CD4-positive, alpha-beta T cell treated with Interleukin-15 for 4 hours (primary cell): Measurements from ENCODE around the gene DPY19L2.
A peak's percentile ranks its signal among the peaks of the same experiment; 100 is the strongest.
"Not testable (repeated sequence)": the region's sequence is repeated elsewhere in the genome, so short reads cannot be mapped to it uniquely, and the experiment has no call there.

ENCODE experiments used
- DNase-seq: peaks from one replicate; pipeline ENCODE4 v3.0.0-alpha.2; 2020; ENCODE audit warnings: low spot score

DPY19L2 gene

DNA sequence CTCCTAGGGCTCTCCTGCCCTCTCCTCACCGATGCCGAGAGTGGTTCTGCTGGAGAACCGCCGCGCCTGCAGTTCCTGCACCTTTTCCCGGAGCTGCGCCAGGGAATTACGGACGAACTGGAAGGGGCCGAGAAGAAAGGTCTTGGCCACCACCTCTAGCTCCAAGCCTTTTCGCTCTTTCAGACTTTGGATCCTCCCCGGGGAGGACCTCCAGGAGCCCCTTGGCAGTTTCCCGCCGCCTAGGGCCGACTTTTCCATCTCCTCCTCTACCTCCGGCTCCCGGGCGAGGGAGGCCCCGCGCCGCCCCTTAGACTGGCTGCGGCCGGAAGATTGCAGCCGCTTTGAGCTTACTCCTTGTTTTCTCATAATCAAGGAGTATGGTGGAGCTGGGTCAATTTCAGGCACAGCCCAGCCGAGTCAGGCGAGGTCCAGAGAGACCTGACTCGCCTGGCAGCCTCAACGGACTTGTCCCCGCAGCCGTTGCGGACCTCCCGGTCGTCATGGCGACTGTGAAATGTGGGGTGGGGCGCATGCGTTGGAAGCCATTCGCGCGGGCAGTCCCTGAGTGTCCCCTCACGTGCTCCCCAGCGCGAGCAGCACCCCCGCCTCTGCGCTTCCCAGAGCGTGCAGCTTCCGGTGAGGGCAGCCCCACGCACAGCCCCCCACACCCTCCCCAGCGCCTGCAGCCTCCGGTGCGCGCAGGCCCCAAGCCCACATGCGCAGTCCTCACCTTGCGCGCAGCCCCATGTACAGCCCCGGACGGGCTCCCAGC, at the start of gene DPY19L2:
DPY19L2 (minus strand) TSS at position 466 of the 772 bp plus-strand sequence; CDS start at position 366, 100 bp downstream.
- peak; percentile 46 for DNase-seq

DNA sequence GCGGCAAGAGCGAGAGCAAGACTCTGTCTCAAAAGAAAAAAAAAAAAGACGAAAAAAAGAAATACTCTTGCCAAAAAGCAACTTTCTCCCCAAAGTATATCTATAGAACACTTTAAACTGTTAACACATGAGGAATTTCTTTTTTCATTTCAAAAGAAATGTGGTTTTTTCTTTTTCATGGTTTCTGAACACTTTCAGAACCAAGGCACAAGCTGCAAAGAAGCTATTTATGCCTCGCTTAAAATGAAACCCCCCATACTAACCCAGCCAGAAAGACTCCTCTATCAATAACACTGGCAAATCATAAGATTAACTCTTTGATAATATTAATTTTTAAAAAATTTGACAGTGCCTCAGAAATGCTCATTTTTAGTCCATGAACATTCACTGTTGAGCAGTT, 48.6 kb upstream of the DPY19L2 start:
- DNase-seq, result not testable (repeated sequence)

DNA sequence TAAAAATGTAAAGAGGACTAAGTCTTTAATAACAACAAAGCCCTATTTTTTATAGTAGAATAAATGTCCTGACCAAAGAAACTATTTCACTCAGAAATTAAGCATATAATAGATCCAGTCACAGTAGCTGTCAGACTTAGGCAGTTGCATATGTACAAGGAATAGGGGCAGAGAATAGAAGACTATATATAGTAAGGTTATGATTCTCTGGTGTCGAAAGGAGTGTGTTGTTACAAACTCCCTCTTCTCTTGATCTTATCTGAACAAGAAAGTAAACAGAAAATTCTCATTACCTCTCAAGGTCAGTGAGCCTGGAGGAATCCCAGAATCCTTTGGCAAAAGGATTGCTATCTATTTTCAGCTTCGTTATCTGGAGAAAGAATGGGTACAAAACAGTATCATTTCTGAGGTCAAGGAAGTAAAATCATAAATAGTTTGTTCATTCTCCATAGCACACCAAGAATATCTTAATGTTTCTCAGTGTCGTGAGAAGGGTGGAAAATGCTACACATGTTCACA, 46.9 kb upstream of the DPY19L2 start:
- not testable (repeated sequence) for DNase-seq

DNA sequence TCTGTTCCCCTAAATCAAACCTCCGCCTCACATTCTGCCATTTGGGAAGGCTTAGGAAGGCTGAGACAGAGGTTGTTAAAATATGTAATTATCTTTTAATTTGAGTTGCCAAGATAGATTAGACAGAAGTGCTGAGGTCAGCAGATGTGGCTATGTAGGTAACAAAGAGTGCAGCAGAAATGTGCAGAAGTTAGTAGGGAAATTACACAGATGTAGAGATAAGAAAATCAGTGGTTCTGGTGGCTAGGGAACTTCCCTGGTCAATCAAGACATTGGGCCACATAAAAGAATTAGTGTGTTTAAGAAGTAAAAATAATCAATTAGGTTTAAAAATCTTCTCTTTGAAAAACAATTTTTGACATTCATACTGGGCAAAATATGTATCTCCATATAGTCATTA, 46.1 kb upstream of the DPY19L2 start:
- DNase-seq, result not testable (repeated sequence)

DNA sequence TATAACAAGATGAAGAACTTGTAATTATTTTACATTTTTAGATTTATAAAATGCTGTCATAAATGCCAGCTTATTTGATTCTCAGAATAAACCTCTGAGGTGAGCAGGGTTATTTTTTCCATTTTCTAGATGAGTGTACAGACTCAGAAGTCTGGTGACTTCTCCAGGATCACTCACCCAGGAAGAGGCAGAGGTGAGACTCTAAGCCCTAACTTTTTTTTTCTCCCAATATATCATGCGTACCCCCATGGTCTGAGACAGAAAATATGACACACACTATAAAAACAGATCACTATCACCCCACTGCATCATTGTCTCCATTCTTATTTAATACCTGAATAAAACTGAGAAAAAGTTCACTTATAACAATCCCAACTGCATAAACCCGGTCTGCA, 45.4 kb upstream of the DPY19L2 start:
- not testable (repeated sequence) for DNase-seq

DNA sequence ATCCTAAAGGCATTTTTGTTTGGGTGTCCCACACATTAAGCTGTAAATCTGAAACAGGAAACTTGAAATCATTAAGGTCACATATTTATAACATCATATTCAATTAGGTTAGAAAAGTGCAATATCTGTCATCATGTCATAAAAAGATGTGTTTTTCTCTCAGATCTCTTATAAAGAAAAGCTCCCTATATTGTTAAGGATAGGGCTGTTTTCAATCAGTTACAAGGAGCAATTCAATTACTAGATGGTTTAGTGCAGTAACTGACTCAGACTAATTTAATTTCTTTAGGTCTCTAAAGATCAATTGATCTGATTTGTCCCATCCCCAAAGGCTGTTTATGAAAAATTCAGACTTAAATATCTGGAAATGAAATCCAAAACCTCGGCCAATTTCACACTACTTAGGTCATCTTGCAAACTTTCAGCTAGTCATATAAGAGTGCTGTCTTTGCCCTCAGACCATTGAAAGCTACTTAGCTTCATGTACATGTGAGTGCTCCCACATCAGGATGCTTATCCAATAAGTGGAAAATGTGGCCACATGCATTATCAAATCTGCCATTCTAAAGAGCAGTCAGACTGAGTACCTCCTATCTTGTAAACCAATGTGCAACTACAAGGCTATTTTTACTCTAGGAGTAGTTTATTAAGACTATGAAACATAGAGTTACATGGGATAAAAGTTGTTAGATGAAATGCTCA, 44.8 kb upstream of the DPY19L2 start:
- not testable (repeated sequence) for DNase-seq

DNA sequence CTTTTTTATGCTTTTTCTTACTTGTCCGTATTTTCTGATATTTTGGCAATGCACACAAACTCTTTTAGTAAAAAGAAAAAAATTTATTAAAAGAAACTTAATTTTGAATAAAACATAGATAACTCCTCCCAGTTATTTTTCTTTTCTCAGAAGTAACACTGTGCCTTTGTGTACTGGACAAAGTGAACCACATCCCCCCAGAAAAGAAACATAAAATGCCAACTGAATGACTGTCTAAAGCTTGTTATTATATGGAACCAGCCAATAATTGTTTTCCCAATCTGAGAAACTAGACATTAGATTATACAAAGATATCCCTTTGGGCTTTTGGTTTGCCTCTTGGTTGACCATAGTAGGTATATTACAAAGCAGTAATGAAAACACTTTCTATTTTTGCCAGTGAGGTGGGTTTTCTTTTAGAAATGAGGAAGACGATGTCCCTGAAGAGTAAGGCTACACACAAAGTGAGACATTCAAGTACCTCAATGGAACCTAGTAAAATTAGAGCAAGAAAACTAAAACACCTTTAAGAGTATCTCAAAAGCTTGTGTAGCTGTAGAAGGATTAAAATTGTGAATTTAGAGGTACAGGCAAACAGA, 44.2 kb upstream of the DPY19L2 start:
- not testable (repeated sequence) for DNase-seq

DNA sequence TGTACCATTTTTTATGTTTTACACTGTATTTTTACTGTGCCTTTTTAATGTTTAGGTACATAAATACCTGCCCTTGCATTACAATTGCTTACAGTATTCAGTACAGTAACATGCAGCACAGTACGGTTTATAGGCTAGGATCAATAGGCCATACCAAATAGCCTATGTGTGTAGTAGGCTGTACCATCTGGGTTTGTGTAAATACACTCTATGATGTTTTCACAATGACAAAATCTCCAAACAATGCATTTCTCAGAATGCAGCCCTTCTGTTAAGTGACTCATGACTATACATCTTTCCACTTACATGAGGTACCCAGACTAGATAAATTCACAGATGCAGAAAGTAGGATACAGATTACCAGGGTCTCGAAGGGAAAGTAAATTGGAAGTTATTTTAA, 43.0 kb upstream of the DPY19L2 start:
- not testable (repeated sequence) for DNase-seq

DNA sequence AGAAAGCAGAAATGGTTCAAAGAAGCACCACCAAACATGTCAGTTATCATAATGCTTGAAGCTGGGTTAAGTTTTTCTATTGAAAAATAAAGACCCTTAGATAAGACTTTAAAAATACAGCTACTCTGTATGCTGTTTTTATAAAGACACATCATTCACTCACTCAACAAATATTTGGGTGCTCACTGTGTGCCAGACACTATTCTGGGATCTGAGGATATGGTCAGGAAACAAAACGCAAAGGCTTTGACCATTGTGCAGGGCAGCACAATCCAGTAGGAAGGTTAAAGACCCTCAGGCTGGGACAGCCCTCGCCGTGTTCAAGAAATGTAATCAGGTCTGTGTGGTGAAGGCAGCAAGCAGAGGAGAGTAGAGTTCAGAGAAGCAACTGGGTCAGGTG, 38.0 kb upstream of the DPY19L2 start:
- no peak for DNase-seq

DNA sequence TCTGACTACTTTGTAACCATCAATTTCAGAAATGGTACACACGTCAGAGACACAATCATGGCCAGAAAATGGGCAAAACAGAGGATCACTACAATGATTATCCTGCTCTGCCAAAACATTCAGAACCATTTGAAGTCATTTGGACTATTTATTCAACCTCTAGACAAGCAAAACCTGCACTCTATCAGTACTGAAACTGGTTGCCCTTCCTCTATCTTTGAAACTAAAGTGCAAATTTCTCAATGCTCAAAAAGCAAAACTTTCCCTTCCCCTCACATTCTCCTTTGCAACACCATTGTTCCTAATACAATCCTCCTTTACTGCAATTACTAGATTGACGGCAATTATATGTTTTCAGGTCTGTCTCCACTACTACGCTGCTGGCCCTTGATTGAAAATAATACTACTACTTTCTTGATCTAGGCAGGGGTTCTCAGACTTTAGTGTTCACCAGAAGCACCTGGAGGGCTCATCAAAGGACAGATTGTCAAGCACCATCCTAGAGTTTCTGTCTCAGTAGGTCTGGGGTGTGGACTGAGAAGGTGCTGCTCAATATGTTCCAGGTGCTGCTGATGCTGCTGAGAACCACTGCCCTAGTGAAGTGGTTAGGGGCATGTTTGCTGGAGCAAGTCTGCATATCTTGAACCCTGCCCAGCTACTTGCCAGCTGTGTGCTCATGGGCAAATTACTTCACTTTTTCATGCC, 31.5 kb upstream of the DPY19L2 start:
- not testable (repeated sequence) for DNase-seq

DNA sequence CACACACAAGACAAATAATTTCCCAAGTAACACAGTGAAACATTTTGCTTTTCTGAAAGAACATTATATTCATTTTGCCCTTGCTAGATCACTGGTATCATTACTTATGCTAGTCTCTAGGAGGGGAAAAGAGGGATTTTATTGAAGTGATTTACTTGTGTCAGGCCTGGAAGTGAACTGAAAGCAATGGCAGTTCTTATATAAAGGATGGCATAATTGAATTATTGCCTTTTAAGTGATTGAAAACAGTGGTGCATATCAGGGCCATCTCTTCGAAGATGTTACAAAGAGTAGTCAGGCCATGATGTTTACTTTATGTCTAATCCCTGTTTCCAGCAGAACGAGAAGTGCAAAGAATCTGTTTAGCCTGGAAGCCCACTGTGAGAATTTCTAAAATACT, 30.7 kb upstream of the DPY19L2 start:
- DNase-seq, result not testable (repeated sequence)

DNA sequence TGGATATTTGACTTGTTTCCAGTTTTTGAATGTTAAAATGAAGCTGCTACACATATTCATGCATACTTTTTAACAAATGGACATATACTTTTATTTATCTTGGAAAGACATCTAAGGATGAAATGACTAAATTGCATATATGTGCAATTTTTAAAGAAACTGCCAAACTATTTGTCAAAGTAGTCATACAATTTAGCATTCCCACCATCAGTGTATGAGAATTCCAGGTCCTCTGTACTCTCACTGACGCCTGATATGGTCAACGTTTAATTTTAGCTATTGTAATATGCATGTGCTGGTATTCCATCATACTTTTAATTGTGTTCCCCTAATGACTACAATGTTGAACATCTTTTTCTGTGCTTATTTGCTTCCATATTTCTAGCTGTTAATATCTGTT, 22.5 kb upstream of the DPY19L2 start:
- DNase-seq, result not testable (repeated sequence)

DNA sequence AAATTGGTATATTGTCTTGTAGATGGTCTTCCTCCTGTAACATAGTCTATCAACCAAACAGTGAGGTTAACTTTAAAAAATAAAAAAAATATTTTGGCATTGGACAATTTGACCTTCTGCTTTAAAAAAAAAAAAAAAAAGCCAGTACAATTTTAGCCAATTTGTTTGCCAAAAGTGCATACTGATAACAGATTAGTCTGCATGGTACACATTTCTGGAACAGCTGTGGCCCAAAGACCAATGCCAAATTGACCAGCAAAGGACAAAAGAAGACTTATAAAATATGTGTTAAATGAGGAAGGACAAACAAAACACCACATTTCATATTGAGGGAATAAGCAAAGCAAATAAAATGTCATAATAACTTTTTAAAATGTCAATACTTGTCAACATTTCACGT, 20.8 kb upstream of the DPY19L2 start:
- not testable (repeated sequence) for DNase-seq

DNA sequence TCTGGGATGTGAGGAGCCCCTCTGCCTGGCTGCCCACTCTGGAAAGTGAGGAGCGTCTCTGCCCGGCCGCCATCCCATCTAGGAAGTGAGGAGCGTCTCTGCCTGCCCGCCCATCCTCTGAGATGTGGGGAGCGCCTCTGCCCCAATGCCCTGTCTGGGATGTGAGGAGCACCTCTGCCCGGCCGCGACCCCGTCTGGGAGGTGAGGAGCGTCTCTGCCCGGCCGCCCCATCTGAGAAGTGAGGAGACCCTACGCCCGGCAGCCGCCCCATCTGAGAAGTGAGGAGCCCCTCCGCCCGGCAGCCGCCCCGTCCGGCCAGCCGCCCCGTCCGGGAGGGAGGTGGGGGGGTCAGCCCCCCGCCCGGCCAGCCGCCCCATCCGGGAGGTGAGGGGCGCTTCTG, 18.3 kb upstream of the DPY19L2 start:
- not testable (repeated sequence) for DNase-seq

DNA sequence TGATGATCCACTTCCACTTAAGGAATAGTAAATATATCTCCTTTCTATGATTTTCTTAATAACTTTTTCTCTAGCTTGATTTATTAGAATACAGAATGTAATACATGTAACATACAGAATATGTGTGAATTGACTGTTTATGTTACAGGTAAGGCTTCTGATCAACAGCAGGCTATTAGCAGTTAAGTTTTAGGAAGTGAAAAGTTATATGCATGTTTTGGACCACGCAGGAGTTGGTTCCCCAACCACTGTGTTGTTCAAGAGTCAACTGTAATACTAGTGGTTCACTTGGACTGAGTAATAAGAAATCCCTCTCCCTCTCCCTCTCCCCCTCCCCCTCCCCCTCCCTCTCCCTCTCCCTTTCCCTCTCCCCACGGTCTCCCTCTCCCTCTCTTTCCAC, 17.5 kb upstream of the DPY19L2 start:
- DNase-seq, result not testable (repeated sequence)

DNA sequence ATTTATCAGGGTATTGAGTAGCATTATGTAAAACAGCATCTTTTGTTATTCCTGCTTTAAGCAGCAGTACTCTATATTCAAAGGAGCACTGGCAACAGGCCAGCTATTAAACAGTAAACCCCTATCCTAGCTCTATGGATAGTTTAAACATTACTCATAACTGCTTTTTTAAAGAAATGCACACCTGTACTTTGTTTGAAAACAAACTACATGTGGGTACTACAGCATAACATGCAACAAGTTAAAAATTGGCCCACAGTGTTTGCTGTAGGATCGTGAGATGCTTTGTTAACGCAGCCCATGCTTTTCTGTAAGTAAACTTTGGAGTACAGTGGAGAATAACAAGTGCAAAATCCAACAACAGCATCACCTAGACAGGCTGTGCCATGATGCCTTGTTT, 14.3 kb upstream of the DPY19L2 start:
- not testable (repeated sequence) for DNase-seq

DNA sequence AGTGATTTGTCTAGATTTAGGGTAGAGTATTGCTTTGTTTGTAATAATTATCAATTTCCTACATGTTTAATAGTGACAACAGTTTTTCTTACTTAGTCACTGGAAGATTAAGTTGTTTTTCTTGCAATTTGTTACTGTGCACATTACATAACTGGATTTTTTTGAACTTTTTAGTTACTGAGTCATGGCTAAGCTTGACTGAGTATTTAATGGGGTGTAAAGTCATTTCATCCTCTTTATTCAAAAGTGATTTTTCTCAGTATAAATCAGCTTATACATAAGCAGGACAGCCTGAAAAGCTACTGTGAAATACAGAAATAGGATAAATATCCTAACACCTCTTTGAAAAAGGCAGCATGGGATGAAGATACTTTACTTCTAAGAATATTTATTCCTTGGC, 12.5 kb upstream of the DPY19L2 start:
- not testable (repeated sequence) for DNase-seq

DNA sequence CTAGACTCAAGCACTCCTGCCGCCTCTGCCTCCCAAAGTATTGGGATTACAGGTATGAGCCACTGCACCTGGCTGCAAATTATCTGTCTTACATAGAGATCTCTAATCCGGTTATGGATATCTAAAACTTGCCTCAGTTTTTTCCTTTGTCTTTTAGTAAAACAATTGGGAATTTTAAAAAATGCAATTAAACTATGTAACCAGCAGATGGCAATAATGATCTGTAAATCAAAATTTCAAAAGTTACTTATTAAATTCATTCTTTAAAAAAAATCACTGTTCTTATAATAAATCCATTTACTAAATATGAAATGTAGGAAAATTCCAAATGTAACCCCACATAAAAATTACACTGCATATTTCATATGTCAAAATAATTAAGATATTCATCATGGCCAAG, 4.3 kb upstream of the DPY19L2 start:
- DNase-seq, result not testable (repeated sequence)

DNA sequence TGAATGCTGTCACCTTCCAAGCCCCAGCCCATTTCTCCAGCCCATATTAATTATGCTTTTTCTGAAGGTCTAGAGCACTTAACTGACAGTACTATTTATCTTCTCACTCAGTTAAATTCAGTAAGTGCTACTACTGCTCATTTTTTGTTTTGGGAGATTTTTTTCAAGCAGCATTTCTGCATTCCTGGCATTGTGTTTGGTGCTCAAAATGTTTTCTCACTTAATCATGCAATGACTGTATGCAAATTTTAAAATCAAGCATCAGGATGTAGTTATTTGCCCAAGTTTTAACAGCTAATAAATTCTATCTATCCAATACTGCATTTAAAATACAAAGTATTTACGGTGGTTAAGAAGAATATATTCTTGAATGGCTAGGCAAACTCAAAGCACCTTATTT, 1.6 kb upstream of the DPY19L2 start:
- DNase-seq, result not testable (repeated sequence)

DNA sequence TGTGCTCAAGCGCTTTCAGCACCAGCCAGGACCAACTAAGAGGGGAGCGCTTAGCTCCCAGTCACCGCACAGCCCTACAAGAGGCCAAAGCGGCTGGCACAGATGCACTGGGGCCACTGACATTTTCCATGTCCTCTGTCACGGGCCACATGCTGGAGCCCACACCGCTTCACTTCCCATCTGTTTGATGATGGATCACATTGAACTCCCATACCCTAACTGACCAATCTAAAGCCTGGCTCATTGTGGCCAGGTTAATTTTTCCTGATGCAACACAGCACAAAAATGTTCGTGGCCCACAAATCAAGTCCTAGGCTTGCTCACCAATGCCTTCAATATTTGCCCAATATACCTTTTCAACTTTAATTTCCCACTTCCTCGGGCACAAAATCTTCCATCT, 1.1 kb upstream of the DPY19L2 start:
- not testable (repeated sequence) for DNase-seq

DNA sequence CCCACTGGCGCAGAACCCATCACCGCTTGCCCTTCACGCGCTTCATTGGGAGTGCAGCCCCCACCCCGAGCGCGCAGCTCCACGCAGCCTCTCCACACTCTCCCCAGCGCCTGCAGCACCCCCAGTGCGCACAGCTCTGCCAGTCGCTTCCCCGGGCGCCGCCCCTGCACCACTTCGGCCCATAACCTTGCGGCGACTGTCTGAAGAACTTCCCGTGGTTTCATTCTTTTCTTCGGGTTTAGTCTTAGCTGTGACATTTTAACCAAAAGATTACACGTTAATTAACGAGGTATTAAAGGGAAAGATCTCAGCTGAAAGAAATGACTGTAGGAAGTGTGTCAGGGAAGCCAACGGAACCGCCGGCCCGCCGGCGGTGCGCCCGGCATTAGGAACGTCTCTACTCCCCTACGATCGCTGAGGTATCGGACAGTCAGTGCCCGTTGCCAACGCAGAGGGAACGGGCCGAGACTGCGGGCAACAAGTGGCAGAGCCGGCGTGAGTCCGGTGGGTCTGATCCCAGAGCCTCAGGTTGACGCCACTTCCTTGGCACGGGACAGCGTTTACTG, 590 bp upstream of the DPY19L2 start:
- DNase-seq, result not testable (repeated sequence)

DNA sequence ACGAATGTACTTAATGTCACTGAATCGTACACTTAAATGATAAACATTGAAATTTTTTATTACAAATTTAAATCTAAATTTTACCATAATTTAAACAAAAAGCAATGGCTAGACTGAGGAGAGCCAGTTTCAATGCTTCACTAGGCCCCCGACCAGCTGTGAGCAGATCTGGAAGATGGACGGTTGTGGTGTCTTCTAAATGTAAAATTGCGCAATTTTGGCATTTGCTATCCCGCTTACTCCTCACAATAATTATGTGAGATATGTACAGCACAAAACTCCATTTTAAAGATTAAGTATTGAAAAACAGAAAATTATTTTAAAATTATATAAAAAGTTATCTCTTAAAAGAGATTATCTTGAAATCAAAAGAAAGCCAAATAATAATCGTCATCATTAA, 5.3 kb downstream of the DPY19L2 start:
- not testable (repeated sequence) for DNase-seq
